Loucy (cell line): ENCODE results near the gene TMEM38A.
"Not testable (repeated sequence)": the region's sequence is repeated elsewhere in the genome, so short reads cannot be mapped to it uniquely, and the experiment has no call there.

ENCODE experiments used
- CTCF ChIP-seq: fragments of 200-600 bp; sonication (generic); conservative IDR thresholded peaks from 2 replicates; pipeline ENCODE4 v1.5.1; 2014; ENCODE audit warnings: mild to moderate bottlenecking, antibody characterized with exemption, low read length
- EZH2phosphoT487 ChIP-seq: fragments of 200-600 bp; IDR thresholded peaks from 2 replicates; pipeline ENCODE4 v1.6.1; 2018; ENCODE audit warnings: antibody characterized with exemption, mild to moderate bottlenecking, moderate library complexity, borderline replicate concordance

GRCh38 chr19:16735650-16736266, 74.8 kb downstream of the TMEM38A start:
- not testable (repeated sequence) for TF ChIP-seq CTCF, EZH2phosphoT487
